Measurements from ENCODE around the gene KCNT1. TPM values are rescaled to one million over a fixed set of nuclear protein-coding genes. Genes with fewer than 3 reads are reported as not detected.

KCNT1 gene
- total RNA-seq, 1 experiment from 2014 or later, result 0.17 TPM

DNA sequence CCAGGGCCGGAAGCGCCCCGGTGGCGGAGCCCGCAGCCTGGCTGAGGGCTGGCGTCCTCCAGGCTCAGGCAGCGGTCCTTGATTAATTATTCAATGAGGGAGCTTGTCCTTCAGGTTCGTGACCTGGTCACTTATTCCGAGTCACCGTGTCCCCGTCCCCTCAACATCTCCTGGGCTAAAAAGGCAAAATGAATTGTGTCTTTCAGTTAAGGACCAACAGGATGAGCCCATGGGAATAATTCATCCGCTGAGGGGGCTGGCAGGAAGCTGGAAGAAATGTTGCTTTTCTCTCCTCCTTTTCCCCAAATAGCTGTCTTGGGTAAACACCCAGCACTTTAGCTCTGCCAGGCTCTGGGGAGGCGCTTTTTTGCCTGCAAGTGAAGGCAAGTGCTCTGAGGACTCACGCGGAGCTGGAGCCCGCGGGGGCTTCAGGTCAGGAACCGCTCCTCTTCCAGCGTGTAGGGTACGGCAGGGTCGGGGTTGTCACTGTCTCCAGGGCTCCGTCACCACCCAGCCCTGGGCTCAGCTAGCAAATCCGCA is 13.1 kb downstream of the KCNT1 start:
- CTCF ChIA-PET, result no interaction called here
- Histone ChIP-seq H3K9me2 (ENCODE audit: insufficient read depth) (no peaks in the 10 kb centered on the region), H3K27me3 (ENCODE audit: insufficient read depth, low read length) (0 out of 2 replicates have a peak, but pooled peaks cover under 1% of the 10 kb centered on the region), H3K4me2 (ENCODE audit: low read length) (no peak overlapping the region), H3K4me3 (replicated peaks in 1 of 2; ENCODE audit: low read depth in 1 of 2, low read length in 2 of 2) (no peak overlapping the region), H2AFZ (ENCODE audit: low read depth, low read length, poor library complexity, severe bottlenecking) (no peak overlapping the region), H3K36me3 (ENCODE audit: control insufficient read depth in 1 of 2, insufficient read depth in 2 of 2, low read length in 2 of 2) (no peaks in the 10 kb centered on the region), H3K9me3 (ENCODE audit: control insufficient read depth in 1 of 2, insufficient read depth in 1 of 2, low read depth in 1 of 2, low read length in 2 of 2) (no peaks in the 10 kb centered on the region), H3K4me1 (ENCODE audit: control insufficient read depth in 1 of 2, insufficient read depth in 2 of 2, low read length in 2 of 2) (peaks cover 6 to 12% of the 10 kb centered on the region in 2 experiments; a peak in 3 of 4 replicates), H4K20me1 (ENCODE audit: insufficient read depth) (no peaks in the 10 kb centered on the region), H3K79me2 (ENCODE audit: insufficient read depth, low read length) (no peaks in the 10 kb centered on the region), H3K9ac (ENCODE audit: low read length) (no peak overlapping the region), H3K27ac (ENCODE audit: low read depth, low read length) (no peak overlapping the region)
- DNase-seq (ENCODE audit: low read depth, low spot score), result no peak
- no TSS peak for BruUV-seq (replicated peaks)
- TF ChIP-seq ELF1 (IDR thresholded peaks at IDR 0.05; ENCODE audit: borderline replicate concordance, low read depth) (no peak), EZH2phosphoT487 (IDR thresholded peaks at IDR 0.05; ENCODE audit: borderline replicate concordance) (no peak), ZNF274 (IDR thresholded peaks at IDR 0.05; ENCODE audit: low read depth, low read length) (no peak), ZFX (IDR thresholded peaks at IDR 0.05) (no peak), CEBPB (IDR thresholded peaks at IDR 0.05; ENCODE audit: low read depth) (no peak), MAX (IDR thresholded peaks at IDR 0.05) (no peak), FOSL1 (IDR thresholded peaks at IDR 0.05; ENCODE audit: low read depth) (no peak), POLR2AphosphoS5 (IDR thresholded peaks at IDR 0.05; ENCODE audit: low read depth, low read length) (no peak)
- TF ChIP-seq, protein P1, sequence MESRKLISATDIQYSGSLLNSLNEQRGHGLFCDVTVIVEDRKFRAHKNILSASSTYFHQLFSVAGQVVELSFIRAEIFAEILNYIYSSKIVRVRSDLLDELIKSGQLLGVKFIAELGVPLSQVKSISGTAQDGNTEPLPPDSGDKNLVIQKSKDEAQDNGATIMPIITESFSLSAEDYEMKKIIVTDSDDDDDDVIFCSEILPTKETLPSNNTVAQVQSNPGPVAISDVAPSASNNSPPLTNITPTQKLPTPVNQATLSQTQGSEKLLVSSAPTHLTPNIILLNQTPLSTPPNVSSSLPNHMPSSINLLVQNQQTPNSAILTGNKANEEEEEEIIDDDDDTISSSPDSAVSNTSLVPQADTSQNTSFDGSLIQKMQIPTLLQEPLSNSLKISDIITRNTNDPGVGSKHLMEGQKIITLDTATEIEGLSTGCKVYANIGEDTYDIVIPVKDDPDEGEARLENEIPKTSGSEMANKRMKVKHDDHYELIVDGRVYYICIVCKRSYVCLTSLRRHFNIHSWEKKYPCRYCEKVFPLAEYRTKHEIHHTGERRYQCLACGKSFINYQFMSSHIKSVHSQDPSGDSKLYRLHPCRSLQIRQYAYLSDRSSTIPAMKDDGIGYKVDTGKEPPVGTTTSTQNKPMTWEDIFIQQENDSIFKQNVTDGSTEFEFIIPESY (IDR thresholded peaks at IDR 0.05; ENCODE audit: extremely low read depth, insufficient replicate concordance, low read length), result no peak
- TF ChIP-seq, protein P2, sequence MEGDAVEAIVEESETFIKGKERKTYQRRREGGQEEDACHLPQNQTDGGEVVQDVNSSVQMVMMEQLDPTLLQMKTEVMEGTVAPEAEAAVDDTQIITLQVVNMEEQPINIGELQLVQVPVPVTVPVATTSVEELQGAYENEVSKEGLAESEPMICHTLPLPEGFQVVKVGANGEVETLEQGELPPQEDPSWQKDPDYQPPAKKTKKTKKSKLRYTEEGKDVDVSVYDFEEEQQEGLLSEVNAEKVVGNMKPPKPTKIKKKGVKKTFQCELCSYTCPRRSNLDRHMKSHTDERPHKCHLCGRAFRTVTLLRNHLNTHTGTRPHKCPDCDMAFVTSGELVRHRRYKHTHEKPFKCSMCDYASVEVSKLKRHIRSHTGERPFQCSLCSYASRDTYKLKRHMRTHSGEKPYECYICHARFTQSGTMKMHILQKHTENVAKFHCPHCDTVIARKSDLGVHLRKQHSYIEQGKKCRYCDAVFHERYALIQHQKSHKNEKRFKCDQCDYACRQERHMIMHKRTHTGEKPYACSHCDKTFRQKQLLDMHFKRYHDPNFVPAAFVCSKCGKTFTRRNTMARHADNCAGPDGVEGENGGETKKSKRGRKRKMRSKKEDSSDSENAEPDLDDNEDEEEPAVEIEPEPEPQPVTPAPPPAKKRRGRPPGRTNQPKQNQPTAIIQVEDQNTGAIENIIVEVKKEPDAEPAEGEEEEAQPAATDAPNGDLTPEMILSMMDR (IDR thresholded peaks at IDR 0.05 in 2 of 3, conservative IDR thresholded peaks at IDR 0.05 in 1 of 3; ENCODE audit: borderline replicate concordance in 1 of 3, insufficient read depth in 1 of 3, low read depth in 2 of 3, low read length in 2 of 3), result no peak
- POLR2A ChIA-PET, result no interaction called here
- ATAC-seq, result no peak
- intact Hi-C loops (cut with micrococcal nuclease), result no loop called here
- RAD21 ChIA-PET (ENCODE audit: low non-redundant PET in 1 of 2, low total read pairs in 2 of 2, uncharacterized antibody in 2 of 2, unreplicated experiment in 2 of 2), result no interaction called here

Measured in HCT116 (cell line).